LNCaP clone FGC (cell line): ENCODE results near the gene METAP1.
A peak's percentile ranks its signal among the peaks of the same experiment; 100 is the strongest.
"Not testable (repeated sequence)": the region's sequence is repeated elsewhere in the genome, so short reads cannot be mapped to it uniquely, and the experiment has no call there.

Source experiments
- DNase-seq: peaks from one replicate; pipeline ENCODE4 v3.0.0-alpha.2; 2011; ENCODE audit warnings: low read depth
- H3K4me3 ChIP-seq: 2 replicates; pipeline ENCODE4 v1.5.1; 2011; ENCODE audit warnings: mild to moderate bottlenecking, low read depth, low read length, control low read depth
- CTCF ChIP-seq: IDR thresholded peaks from 2 replicates; pipeline ENCODE4 v1.5.1; 2012; ENCODE audit warnings: mild to moderate bottlenecking; ENCODE audit not compliant: control insufficient read depth, insufficient read depth; ENCODE audit errors: extremely low read depth

METAP1 gene

GRCh38 chr4:98977557-98977956 is 18.0 kb upstream of the METAP1 start:
- TF ChIP-seq CTCF = no peak
- H3K4me3 ChIP-seq = no peak overlapping the region
- DNase-seq = no peak

GRCh38 chr4:98987720-98988119 is 7.8 kb upstream of the METAP1 start:
- no peak for TF ChIP-seq CTCF
- DNase-seq = no peak
- no peak overlapping the region for H3K4me3 ChIP-seq

- not testable (repeated sequence) for DNase-seq, H3K4me3 ChIP-seq
These were observed 2.7 kb upstream of the METAP1 start for GRCh38 chr4:98992835-98993234.

- no peak for TF ChIP-seq CTCF
- no peak overlapping the region for H3K4me3 ChIP-seq
- DNase-seq = no peak
These were observed 2.0 kb upstream of the METAP1 start for GRCh38 chr4:98993419-98994071.

GRCh38 chr4:98994474-98995182 is 893 bp upstream of the METAP1 start:
- peak overlapping the region; percentile 45 for H3K4me3 ChIP-seq
- DNase-seq = no peak
- no peak for TF ChIP-seq CTCF

- no peak for TF ChIP-seq CTCF
- peak overlapping the region; percentile 81 for H3K4me3 ChIP-seq
- no peak for DNase-seq
These were observed 689 bp downstream of the METAP1 start for GRCh38 chr4:98996056-98996764.

GRCh38 chr4:98996765-98997068 is 1.2 kb downstream of the METAP1 start:
- no peak for DNase-seq
- peak overlapping the region; percentile 81 for H3K4me3 ChIP-seq
- TF ChIP-seq CTCF = no peak
